Pancreas (tissue), 10 donors: Measurements from ENCODE around the gene CYP4F8. TPM values are rescaled to one million over a fixed set of nuclear protein-coding genes. Genes with fewer than 3 reads are reported as not detected.

Experiments
- ATAC-seq, 4 donors: fragments of 200-7000 bp; cut with Tn5 transposase; one replicate each; pipeline versions ENCODE4 v1.8.0 to v1.9.1; 2020; ENCODE audit warnings: mild to moderate bottlenecking in 4 of 4, moderate library complexity in 4 of 4
- DNase-seq, 6 donors: peaks; one replicate each; pipeline ENCODE4 v3.0.0-alpha.2; 2020
- FAIRE-seq: peaks from 2 replicates; lab custom pipeline; 2012; peaks lifted over from hg19 to GRCh38; lab: Jason Lieb, UNC
- H3K27ac ChIP-seq, 4 donors: fragments of 200-600 bp; sonication (generic); 1 replicate in 3 of 4; 2 replicates in 1 of 4; pipeline versions ENCODE4 v1.5.0 to v1.8.0; 2020
- H3K27me3 ChIP-seq, 4 donors: fragments of 200-600 bp; one replicate each; pipeline ENCODE4 v1.8.0; 2021
- H3K36me3 ChIP-seq, 3 donors: fragments of 200-600 bp; sonication (generic) in 1 of 3; one replicate each; pipeline versions ENCODE4 v1.5.0 to v1.8.0; 2020 to 2021
- H3K4me1 ChIP-seq, 3 donors: fragments of 200-600 bp; one replicate each; pipeline ENCODE4 v1.8.0; 2021
- H3K4me3 ChIP-seq, 4 donors: fragments of 200-600 bp; sonication (generic) in 2 of 4; one replicate each; pipeline versions ENCODE4 v1.5.0 to v1.8.0; 2020 to 2021
- H3K9me3 ChIP-seq, 4 donors: fragments of 200-600 bp; one replicate each; pipeline ENCODE4 v1.8.0; 2021
- WGBS, 2 donors: extraction: QIAGEN DNeasy Blood & Tissue Kit; methylation state at CpG; one replicate each; pipeline ENCODE4 v1.1.7; 2013; 5-methylcytosine and 5-hydroxymethylcytosine counted together
- intact Hi-C, 3 donors: fragments of 100-400 bp; cut with DNase I; formaldehyde crosslinking; loops; one replicate each; pipeline versions ENCODE4 v1.11.1 to v1.14.2; 2022
- polyA plus RNA-seq, 2 donors: library from polyadenylated mRNA; stranded (reverse); fragments of 200-250 nt; gene quantifications; one replicate each; pipeline ENCODE4 v1.2.3, GENCODE V29; 2013
- total RNA-seq, 6 donors: library from RNA; stranded (reverse); fragmentation: NEBNext Ultra II Directional in 4 of 6; extraction: Animal tissue kit (Norgen Biotek cat#: 25700) in 4 of 6; gene quantifications; one replicate each; pipeline versions ENCODE4 v1.2.1 to v1.2.4, GENCODE V29; 2021 to 2023
- TF ChIP-seq, protein P1 (sequence below), 4 donors: fragments of 200-600 bp; sonication (generic) in 3 of 4; IDR thresholded peaks; one replicate each; pipeline versions ENCODE4 v1.5.0 to v1.8.0; 2021; ENCODE audit warnings: antibody characterized with exemption in 4 of 4
- donor health status: healthy with polysubstance abuse.
- donor health status: DM: no; HTN: no; CAD: no; lungs with moderate emphysema.
- donor health status: DM: no; HTN: no; CAD: no.
- donor health status: control.
- donor health status: control.
- donor health status: Bipolar disorder and iron deficiency.
- donor health status: DM: yes; HTN: yes; CAD: no.
- donor health status: DM: no; HTN: no; CAD: no.
- donor health status: DM: no; HTN: no; CAD: no.
- donor health status: DM: yes; HTN: yes; CAD: no.

The CYP4F8 gene
- total and polyA plus RNA-seq, 8 donors: not detected

DNA sequence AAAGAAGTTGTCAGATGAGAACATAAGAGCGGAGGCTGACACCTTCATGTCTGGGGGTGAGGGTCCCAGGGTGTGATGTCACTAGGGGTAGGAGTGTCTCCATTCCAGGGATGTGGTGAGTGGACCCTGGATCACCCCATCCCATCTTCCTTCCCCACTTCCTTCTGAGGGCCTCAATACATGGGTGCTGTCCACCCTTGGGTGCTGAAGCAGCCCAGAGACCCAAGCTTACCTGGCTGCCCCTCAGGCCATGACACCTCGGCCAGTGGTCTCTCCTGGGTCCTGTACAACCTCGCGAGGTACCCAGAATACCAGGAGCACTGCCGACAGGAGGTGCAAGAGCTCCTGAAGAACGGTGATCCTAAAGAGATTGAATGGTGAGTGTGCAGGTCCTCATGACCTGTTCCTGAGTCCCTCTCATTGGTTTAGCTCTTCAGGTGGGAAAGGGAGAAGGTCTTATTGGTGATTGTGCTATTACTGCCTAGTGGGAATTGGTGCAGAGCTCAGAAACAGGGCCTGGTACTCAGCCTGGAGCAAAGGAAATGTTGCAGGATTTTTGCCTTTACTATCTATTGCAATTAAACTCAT lies 37.7 kb upstream of the CYP4F8 start:
- 49 to 66% methylated on average over 6 of the region's 6 CpGs for whole genome bisulfite sequencing, 2 donors
- FAIRE-seq: no peak
- intact Hi-C loops: no loop called here

DNA sequence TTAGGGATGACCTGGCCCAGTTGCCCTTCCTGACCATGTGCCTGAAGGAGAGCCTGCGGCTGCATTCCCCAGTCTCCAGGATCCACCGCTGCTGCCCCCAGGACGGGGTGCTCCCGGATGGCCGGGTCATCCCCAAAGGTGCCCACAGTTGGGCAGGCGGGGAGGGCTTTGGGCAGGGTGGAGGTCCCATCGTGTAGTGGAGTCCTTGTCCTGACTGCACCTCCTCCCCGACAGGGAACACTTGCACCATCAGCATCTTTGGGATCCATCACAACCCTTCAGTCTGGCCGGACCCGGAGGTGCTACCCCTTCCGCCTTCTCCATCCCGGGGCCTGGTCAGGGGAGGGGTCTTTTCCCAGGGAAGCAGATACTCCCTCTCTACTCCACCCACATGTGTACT lies 31.7 kb upstream of the CYP4F8 start:
- Histone ChIP-seq H3K27me3 (peaks cover 0 to 5% (median 0%) of the 10 kb centered on the region in 4 donors), H3K9me3 (no peaks in the 10 kb centered on the region), H3K4me3 (no peak overlapping the region), H3K4me1 (no peaks in the 10 kb centered on the region), H3K36me3 (no peaks in the 10 kb centered on the region), H3K27ac (no peak overlapping the region)
- DNase-seq (no peak), ATAC-seq (no peak), FAIRE-seq (no peak)
- TF ChIP-seq, protein P1, sequence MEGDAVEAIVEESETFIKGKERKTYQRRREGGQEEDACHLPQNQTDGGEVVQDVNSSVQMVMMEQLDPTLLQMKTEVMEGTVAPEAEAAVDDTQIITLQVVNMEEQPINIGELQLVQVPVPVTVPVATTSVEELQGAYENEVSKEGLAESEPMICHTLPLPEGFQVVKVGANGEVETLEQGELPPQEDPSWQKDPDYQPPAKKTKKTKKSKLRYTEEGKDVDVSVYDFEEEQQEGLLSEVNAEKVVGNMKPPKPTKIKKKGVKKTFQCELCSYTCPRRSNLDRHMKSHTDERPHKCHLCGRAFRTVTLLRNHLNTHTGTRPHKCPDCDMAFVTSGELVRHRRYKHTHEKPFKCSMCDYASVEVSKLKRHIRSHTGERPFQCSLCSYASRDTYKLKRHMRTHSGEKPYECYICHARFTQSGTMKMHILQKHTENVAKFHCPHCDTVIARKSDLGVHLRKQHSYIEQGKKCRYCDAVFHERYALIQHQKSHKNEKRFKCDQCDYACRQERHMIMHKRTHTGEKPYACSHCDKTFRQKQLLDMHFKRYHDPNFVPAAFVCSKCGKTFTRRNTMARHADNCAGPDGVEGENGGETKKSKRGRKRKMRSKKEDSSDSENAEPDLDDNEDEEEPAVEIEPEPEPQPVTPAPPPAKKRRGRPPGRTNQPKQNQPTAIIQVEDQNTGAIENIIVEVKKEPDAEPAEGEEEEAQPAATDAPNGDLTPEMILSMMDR (IDR thresholded peaks at IDR 0.05): no peak
- intact Hi-C loops: no loop called here
- 66 to 77% methylated on average over 12 of the region's 12 CpGs for WGBS, 2 donors

More for the DNA sequence above, 37.7 kb upstream of the CYP4F8 start:
- TF ChIP-seq, protein P1 (IDR thresholded peaks at IDR 0.05): no peak
- ATAC-seq (no peak), DNase-seq (no peak)
- Histone ChIP-seq H3K36me3 (no peaks in the 10 kb centered on the region), H3K4me3 (no peak overlapping the region), H3K9me3 (no peaks in the 10 kb centered on the region), H3K4me1 (no peaks in the 10 kb centered on the region), H3K27me3 (no peaks in the 10 kb centered on the region), H3K27ac (no peak overlapping the region)

DNA sequence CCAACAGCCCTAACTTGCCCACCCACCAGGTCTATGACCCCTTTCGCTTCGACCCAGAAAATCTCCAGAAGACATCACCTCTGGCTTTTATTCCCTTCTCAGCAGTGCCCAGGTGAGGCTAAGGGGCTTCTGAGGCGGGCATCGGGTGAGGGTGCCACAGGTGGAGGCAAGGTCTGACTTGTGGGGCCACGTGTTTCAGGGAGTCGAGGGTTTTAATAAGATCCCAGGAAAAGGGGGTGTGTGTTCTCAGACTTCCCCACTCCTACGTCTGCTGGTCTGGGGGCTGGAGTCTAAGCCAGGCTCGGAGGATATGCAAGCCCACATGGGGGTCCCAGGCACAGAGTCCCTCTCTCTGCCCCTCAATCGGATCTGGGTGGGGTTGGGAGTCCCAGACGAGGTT lies 30.9 kb upstream of the CYP4F8 start:
- Histone ChIP-seq H3K27me3 (peaks cover 0 to 5% (median 0%) of the 10 kb centered on the region in 4 donors), H3K9me3 (no peaks in the 10 kb centered on the region), H3K4me3 (no peak overlapping the region), H3K27ac (no peak overlapping the region), H3K4me1 (no peaks in the 10 kb centered on the region), H3K36me3 (no peaks in the 10 kb centered on the region)
- FAIRE-seq (no peak), ATAC-seq (no peak), DNase-seq (no peak)
- TF ChIP-seq, protein P1 (IDR thresholded peaks at IDR 0.05): no peak
- intact Hi-C loops: no loop called here
- WGBS, 2 donors: 39 to 41% methylated on average over 10 of the region's 10 CpGs

DNA sequence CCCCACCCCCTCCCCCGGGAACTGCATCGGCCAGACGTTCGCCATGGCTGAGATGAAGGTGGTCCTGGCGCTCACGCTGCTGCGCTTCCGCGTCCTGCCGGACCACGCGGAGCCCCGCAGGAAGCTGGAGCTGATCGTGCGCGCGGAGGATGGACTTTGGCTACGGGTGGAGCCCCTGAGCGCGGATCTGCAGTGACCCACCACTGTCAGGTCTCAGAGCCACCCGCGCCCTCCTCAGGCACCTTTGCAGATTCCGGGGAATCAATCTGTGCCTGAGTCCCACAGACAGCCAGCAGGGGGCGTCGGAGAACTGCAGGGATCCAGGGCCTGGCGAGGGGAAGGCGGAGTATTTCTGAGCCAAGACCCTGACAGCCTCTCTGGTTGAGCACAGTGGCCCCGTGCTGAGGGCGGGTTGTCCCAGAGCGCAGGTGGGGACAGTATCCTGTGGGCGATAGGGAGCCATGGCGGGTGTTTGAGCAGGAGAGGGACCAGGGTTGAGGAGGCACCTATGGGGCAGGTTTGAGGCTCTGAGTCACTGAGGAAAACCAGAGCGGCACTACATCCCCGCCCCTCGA lies 30.4 kb upstream of the CYP4F8 start:
- Histone ChIP-seq H3K9me3 (no peaks in the 10 kb centered on the region), H3K4me3 (no peak overlapping the region), H3K36me3 (no peaks in the 10 kb centered on the region), H3K27ac (no peak overlapping the region), H3K27me3 (peaks cover 0 to 5% (median 0%) of the 10 kb centered on the region in 4 donors), H3K4me1 (no peaks in the 10 kb centered on the region)
- TF ChIP-seq, protein P1 (IDR thresholded peaks at IDR 0.05): peak; percentile 82 to 91 (median 86)
- DNase-seq (peak; percentile 54 to 98 (median 80)), FAIRE-seq (no peak), ATAC-seq (peak; percentile 76 to 99 (median 93))
- 8 to 9% methylated on average over 35 of the region's 35 CpGs for WGBS, 2 donors
- intact Hi-C loops: no loop called here

DNA sequence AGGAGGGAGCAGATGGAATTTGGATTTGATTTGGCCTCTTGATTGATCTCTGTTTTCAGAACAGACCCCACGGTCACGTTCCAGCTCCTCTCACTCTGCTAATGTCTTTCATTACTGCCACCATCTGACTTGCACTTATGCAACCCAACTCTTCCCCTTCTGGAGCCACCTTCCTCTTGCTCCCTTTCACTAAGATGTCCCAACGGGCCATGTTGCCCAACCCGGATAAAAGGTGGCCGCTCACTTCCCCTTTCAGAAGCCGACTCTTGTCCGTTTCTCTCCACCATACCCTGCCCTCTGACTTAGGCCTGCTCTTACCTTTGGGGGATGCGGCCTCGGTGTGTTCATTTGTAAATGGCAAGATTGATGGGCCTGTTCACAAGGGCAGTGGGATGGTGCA lies 27.4 kb upstream of the CYP4F8 start:
- ATAC-seq: peak in 2 of 4 donors; percentile 27 to 49
- peaks cover 0 to 5% (median 0%) of the 10 kb centered on the region in 4 donors for H3K27me3 ChIP-seq
- no peaks in the 10 kb centered on the region for H3K36me3 ChIP-seq
- no peaks in the 10 kb centered on the region for H3K4me1 ChIP-seq
- 69 to 78% methylated on average over 9 of the region's 9 CpGs for WGBS, 2 donors
- intact Hi-C loops: no loop called here
- DNase-seq: peak in 1 of 6 donors; percentile 28
- FAIRE-seq: no peak
- H3K27ac ChIP-seq: no peak overlapping the region
- TF ChIP-seq, protein P1 (IDR thresholded peaks at IDR 0.05): no peak
- no peak overlapping the region for H3K4me3 ChIP-seq
- H3K9me3 ChIP-seq: no peaks in the 10 kb centered on the region
